ENCODE measurements around the gene DCHS1.

DCHS1 gene

GRCh38 chr11:6673523-6674218 is 18.1 kb upstream of the DCHS1 start:
- DNase-seq, result no peak

DNA sequence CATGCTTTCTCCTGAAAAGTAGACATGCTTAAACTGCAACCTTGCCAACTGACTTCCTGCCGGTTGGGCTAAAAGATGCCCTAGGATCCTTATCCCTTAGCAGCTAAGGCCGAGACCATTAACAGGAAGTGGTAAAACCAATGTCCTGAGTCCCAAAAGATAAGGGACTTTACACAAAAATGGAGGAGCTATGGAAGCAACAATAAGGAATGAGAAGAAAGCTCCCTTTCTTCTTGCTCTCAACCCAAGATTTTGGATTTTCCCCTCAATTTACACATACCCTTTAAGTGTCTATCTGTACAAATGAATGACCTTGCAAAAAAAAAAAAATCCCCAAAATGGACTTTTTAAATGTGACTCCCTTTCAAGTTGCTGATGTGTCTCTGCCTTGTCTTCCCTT is 16.4 kb upstream of the DCHS1 start:
- no peak for DNase-seq

DNA sequence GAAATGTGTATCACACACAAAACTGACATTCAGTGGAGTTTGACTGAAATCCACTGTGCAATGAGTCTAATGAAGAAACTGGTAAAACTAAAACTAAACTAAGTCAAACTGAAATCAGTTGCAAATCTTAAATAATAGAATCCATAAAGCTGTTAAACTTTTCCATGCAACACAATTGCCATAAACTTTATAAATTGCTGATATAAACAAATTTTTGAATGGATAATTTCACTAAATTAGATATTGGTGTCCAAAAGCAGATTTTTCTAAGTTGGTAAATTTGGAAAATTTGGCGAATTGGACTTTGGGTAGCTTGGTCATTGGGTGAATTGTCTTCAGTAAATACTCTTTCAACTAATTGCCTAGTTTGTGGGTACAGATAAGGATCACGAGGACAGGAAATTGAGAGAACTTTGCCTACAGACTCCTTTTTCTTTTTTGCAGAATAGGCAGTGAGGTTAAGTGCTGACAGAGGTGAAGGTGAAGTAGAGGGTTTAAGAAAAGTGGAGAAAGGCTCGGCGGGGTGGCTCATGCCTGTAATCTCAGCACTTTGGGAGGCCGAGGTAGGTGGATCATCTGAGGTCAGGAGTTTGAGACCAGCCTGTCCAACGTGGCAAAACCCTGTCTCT is 14.7 kb upstream of the DCHS1 start:
- no peak for DNase-seq

DNA sequence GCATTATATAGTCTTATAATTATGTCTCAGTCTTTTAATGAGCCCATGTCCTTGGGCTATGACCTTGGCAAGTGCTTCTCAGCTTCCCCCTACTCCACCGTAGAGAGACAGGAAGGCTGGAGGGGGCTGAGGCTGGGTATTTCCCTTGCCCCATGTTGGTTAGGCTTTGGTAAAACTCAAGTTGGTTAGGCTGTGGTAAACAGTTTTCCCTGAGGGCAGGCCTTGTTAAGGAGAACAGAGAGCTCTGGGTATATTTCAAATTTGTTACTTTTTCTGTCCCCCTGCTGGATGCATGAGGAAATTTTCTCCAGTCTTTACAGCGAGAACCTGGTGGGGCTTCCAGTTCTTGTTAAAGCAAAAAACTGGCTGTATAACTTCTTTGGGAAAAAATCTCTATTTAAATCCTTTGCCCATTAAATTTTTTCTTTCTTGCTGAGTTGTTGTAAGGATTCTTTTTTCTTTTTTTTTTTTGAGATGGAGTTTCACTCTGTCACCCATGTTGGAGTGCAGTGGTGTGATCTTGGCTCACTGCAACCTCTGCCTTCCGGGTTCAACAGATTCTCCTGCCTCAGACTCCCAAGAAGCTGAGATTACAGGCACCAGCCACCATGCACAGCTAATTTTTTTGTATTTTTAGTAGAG is 12.2 kb upstream of the DCHS1 start:
- DNase-seq, result no peak

GRCh38 chr11:6666302-6667183 is 10.9 kb upstream of the DCHS1 start:
- DNase-seq, result no peak

DNA sequence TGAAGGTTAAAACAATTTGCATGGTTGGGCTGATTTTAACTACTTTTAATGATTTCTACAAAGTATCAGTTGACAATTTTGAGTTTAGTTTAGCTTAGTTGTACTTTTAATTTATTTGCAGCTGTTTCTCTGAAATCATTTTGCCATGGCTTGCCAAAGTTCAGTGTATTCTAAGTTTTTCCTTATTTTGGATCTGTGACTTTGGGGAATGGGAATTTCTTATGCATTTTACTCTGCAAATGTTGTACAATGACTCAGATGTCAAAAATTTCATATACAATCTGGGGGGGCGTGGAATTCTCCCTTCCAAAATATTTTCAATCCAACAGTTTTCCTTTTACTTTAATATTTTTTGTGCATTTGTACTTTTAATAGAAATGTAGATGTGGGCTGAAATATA is 8.9 kb upstream of the DCHS1 start:
- no peak for DNase-seq

- DNase-seq, result no peak
Measured at GRCh38 chr11:6663794-6664469, 8.3 kb upstream of the DCHS1 start.

DNA sequence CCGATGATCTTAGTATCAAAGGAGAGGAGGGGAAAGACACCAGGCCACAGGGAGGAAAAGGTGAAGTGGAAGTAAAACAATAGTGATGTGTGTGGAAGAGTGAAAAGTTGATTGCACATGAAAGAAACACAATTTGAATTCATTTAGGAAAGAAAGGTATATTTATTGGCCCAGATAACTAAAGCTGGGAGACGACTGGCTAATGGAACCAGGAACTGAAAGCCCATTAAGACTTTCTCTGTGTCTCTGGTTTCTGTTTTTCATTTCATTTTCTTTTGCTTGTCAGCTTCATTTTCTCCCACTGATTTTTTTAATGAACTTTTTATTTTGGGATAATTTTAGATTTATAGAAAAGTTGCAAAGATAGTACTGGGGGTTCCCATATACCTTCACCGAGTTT is 5.1 kb upstream of the DCHS1 start:
- no peak for DNase-seq

- no peak for DNase-seq
Measured at GRCh38 chr11:6658647-6659046, 3.0 kb upstream of the DCHS1 start.

- DNase-seq, result no peak
Measured at GRCh38 chr11:6657346-6657745, 1.7 kb upstream of the DCHS1 start.

- no peak for DNase-seq
Measured at GRCh38 chr11:6656936-6657335, 1.3 kb upstream of the DCHS1 start.

GRCh38 chr11:6656584-6656915 is 941 bp upstream of the DCHS1 start:
- no peak for DNase-seq

GRCh38 chr11:6655020-6655789 is 404 bp downstream of the DCHS1 start:
- DNase-seq, result no peak

DNA sequence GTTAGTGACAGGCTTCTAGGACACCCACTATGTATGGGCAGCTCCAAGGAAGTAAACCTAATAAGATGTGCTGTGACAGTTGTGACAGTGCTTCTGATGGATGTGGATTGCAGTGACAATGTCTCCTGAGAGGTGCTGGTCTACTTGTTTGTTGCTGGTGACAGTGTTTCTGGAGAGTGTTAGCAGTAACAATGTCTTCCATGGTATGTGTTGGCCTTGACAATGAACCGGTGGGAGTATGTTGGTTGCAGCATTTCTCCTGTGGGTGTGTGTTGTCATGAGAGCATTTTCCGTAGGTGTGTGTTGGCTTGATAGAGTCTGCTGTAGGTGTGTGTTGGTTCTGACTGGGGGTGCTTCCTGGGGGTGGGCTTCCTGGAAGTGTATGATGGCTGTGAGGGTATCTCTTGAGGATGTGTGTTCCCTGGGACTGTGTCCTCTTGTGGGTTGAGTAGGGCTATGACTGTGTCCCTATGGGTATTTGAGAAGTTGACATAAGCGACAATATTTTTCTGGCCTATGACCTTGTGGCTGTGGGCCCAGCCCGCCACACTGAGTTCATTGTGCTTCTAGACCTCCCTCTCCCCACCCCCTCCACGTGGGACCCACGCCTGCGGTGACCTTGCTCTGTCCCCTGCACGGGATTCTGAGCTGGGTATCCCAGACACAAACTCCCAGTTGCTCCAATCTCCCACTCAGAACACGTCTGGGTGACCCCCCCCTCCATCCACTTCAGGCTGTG is 1.2 kb downstream of the DCHS1 start:
- DNase-seq, result no peak

GRCh38 chr11:6653656-6654055 is 2.0 kb downstream of the DCHS1 start:
- DNase-seq, result no peak

DNA sequence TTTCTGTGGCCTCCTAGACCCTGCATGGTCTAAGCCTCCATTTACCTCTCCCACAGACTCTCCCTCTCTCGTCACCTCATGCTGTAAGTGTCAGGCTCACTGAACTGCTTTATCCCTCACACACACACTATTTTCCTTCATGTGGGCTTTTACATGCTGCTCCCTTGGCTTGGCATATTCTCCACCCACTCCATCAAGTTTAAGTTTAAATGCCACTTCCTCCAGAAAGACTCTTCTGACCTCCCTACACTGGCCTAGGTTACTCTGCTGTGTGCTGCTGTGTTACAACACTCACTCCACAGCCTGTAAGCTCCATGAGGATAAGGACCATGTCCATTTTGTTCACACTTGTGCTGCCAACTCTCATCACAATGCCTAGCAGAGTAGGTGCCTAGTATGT is 2.5 kb downstream of the DCHS1 start:
- no peak for DNase-seq

- DNase-seq, result no peak
Measured at GRCh38 chr11:6652182-6652581, 3.4 kb downstream of the DCHS1 start.

- no peak for DNase-seq
Measured at GRCh38 chr11:6650980-6651379, 4.6 kb downstream of the DCHS1 start.

- DNase-seq, result no peak
Measured at GRCh38 chr11:6650104-6650503, 5.5 kb downstream of the DCHS1 start.

- no peak for DNase-seq
Measured at GRCh38 chr11:6648501-6648900, 7.1 kb downstream of the DCHS1 start.

- no peak for DNase-seq
Measured at GRCh38 chr11:6647836-6648235, 7.8 kb downstream of the DCHS1 start.

All from activated gamma-delta T cell treated with Interleukin-2 at 50 U/mL for 16 hours (primary cell).